Measurements from ENCODE around the gene ART1. TPM values are rescaled to one million over a fixed set of nuclear protein-coding genes. Genes with fewer than 3 reads are reported as not detected.

ART1 gene
- total RNA-seq, 1 experiment from 2014 or later, result not detected

- Mint-ChIP-seq H3K36me3 (no peaks in the 10 kb centered on the region), H3K27ac (no peak overlapping the region), H3K4me1 (peaks cover 14% of the 10 kb centered on the region), H3K9me3 (peaks cover 6% of the 10 kb centered on the region), H3K4me3 (no peak overlapping the region), H3K27me3 (ENCODE audit: low read depth) (peaks cover 3% of the 10 kb centered on the region; the same call in 1 of the 2 replicates)
- ChIA-PET CTCF (no interaction called here), POLR2A (no interaction called here)
- DNase-seq (ENCODE audit: low spot score), result no peak
- TF ChIP-seq CREB1 (CRISPR knock-in tag; IDR thresholded peaks at IDR 0.05) (no peak), RELA (CRISPR knock-in tag; IDR thresholded peaks at IDR 0.05; ENCODE audit: borderline replicate concordance) (no peak), PRRX2 (CRISPR knock-in tag; IDR thresholded peaks at IDR 0.05) (no peak), JAZF1 (CRISPR knock-in tag; IDR thresholded peaks at IDR 0.05) (no peak), CBFB (CRISPR knock-in tag; IDR thresholded peaks at IDR 0.05; ENCODE audit: low read depth) (no peak), FOXK1 (CRISPR knock-in tag; IDR thresholded peaks at IDR 0.05) (no peak), NFYB (CRISPR knock-in tag; conservative IDR thresholded peaks at IDR 0.05; ENCODE audit: low read depth) (no peak), E2F5 (CRISPR knock-in tag; IDR thresholded peaks at IDR 0.05) (no peak)
- ATAC-seq, result no peak
These were observed 28.0 kb upstream of the ART1 start for GRCh38 chr11:3616721-3617460.

- no peak; the same call in 1 of the 2 replicates for ATAC-seq
- Mint-ChIP-seq H3K27me3 (ENCODE audit: low read depth) (peaks cover 3% of the 10 kb centered on the region; the same call in 1 of the 2 replicates), H3K4me3 (no peak overlapping the region), H3K27ac (peak overlapping the region; percentile 6; the same call in 1 of the 2 replicates), H3K4me1 (peaks cover 14% of the 10 kb centered on the region), H3K9me3 (no peaks in the 10 kb centered on the region), H3K36me3 (no peaks in the 10 kb centered on the region)
- ChIA-PET CTCF (interaction anchor here (1.4 kb wide), 1 partner anchor 8 kb away, joined by 6 read pairs; no protein-coding TSS in a partner anchor), POLR2A (interaction anchor here (0.8 kb wide), 1 partner anchor 10 kb away, joined by 4 read pairs; no protein-coding TSS in a partner anchor)
- TF ChIP-seq TEAD4 (CRISPR knock-in tag; IDR thresholded peaks at IDR 0.05) (no peak), GRHL2 (CRISPR knock-in tag; IDR thresholded peaks at IDR 0.05; ENCODE audit: insufficient replicate concordance, severe bottlenecking) (no peak), IRF1 (CRISPR knock-in tag; IDR thresholded peaks at IDR 0.05) (no peak), ERG (CRISPR knock-in tag; IDR thresholded peaks at IDR 0.05) (no peak), MXD4 (CRISPR knock-in tag; IDR thresholded peaks at IDR 0.05; ENCODE audit: borderline replicate concordance) (no peak), AFF4 (CRISPR knock-in tag; IDR thresholded peaks at IDR 0.05; ENCODE audit: borderline replicate concordance) (no peak), RORB (CRISPR knock-in tag; IDR thresholded peaks at IDR 0.05) (no peak), MLX (CRISPR knock-in tag; IDR thresholded peaks at IDR 0.05) (no peak)
- DNase-seq (ENCODE audit: low spot score), result no peak
These were observed 26.9 kb upstream of the ART1 start for GRCh38 chr11:3617990-3618389.
